GM12878 (cell line): ENCODE data around the gene ATP6V0A1. TPM values are rescaled to one million over a fixed set of nuclear protein-coding genes. Genes with fewer than 3 reads are reported as not detected.

ENCODE experiments used
- ATAC-seq: fragments of 200-7000 bp; cut with Tn5 transposase; 3 replicates; pipeline ENCODE4 v1.9.1; 2020; ENCODE audit warnings: mild to moderate bottlenecking, moderate library complexity
- BruUV-seq: library from RNA; stranded (reverse); fragments of 400-500 nt; replicated peaks from 2 replicates; lab custom pipeline; 2021; lab: Mats Ljungman, UMichigan
- CTCF ChIA-PET: fragments of 300-600 bp; sonication (Branson Sonifier 250); formaldehyde crosslinking; extraction: SDS; loops from one replicate; lab custom pipeline; 2021; ENCODE audit warnings: inconsistent platforms; lab: Yijun Ruan, JAX
- POLR2A ChIA-PET: fragments of 350-600 bp; formaldehyde crosslinking; extraction: SDS; loops from one replicate; lab custom pipeline; 2021; ENCODE audit warnings: inconsistent platforms; lab: Charles Lee
- RAD21 ChIA-PET: fragments of 300-600 bp; sonication (Branson Sonifier 250); formaldehyde crosslinking; loops from one replicate; lab custom pipeline; 2023; ENCODE audit warnings: antibody characterized with exemption; ENCODE audit not compliant: unreplicated experiment; lab: Charles Lee
- SMC1A ChIA-PET: fragments of 300-600 bp; sonication (Branson Sonifier 250); formaldehyde crosslinking; loops from one replicate; lab custom pipeline; 2023; ENCODE audit not compliant: unreplicated experiment, uncharacterized antibody; lab: Charles Lee
- DNase-seq: peaks from one replicate; pipeline ENCODE4 v3.0.0-alpha.2; 2011; ENCODE audit warnings: low read depth, low spot score
- FAIRE-seq: peaks from 3 replicates; lab custom pipeline; 2011; peaks lifted over from hg19 to GRCh38; lab: Jason Lieb, UNC
- H2AFZ ChIP-seq: 2 replicates; pipeline ENCODE4 v1.6.0; 2011; ENCODE audit warnings: low read depth, low read length, control low read depth; ENCODE audit not compliant: control insufficient read depth
- H3K27ac ChIP-seq: 2 replicates; pipeline ENCODE4 v1.5.1; 2011; ENCODE audit warnings: control low read depth; ENCODE audit not compliant: control insufficient read depth, insufficient read depth
- H3K27me3 ChIP-seq, 2 experiments: replicated peaks in 1 of 2; 2 replicates each; pipeline versions ENCODE4 v1.6.0 to v1.6.1; 2011; ENCODE audit warnings: low read length in 1 of 2; ENCODE audit not compliant: control insufficient read depth in 2 of 2, insufficient read depth in 2 of 2
- H3K36me3 ChIP-seq, 2 experiments: 2 replicates each; pipeline ENCODE4 v1.5.1; 2011; ENCODE audit warnings: low read length in 1 of 2; ENCODE audit not compliant: control insufficient read depth in 2 of 2, insufficient read depth in 2 of 2
- H3K4me1 ChIP-seq: 2 replicates; pipeline ENCODE4 v1.6.1; 2011; ENCODE audit warnings: mild to moderate bottlenecking, low read length, moderate library complexity, mixed read lengths; ENCODE audit not compliant: control insufficient read depth, insufficient read depth
- H3K4me2 ChIP-seq: 2 replicates; pipeline ENCODE4 v1.6.0; 2011; ENCODE audit warnings: control low read depth; ENCODE audit not compliant: control insufficient read depth, insufficient read depth
- H3K4me3 ChIP-seq: fragments of 200-600 bp; sonication (generic); 2 replicates; pipeline ENCODE4 v1.5.1; 2016
- H3K79me2 ChIP-seq: 2 replicates; pipeline ENCODE4 v1.6.0; 2011; ENCODE audit warnings: low read length; ENCODE audit not compliant: control insufficient read depth, insufficient read depth
- H3K9ac ChIP-seq: 2 replicates; pipeline ENCODE4 v1.8.0; 2011; ENCODE audit warnings: low read length, control low read depth, mixed read lengths; ENCODE audit not compliant: control insufficient read depth, insufficient read depth
- H3K9me3 ChIP-seq: replicated peaks from 3 replicates; pipeline ENCODE4 v1.5.1; 2011; ENCODE audit warnings: mild to moderate bottlenecking, low read length; ENCODE audit not compliant: control insufficient read depth, insufficient read depth
- H4K20me1 ChIP-seq: 2 replicates; pipeline ENCODE4 v1.6.0; 2011; ENCODE audit not compliant: control insufficient read depth, insufficient read depth
- CBX5 ChIP-seq: sonication (generic); IDR thresholded peaks from 2 replicates; pipeline ENCODE4 v1.6.1; 2016; ENCODE audit warnings: low read depth, moderate library complexity, mild to moderate bottlenecking, inconsistent platforms
- CEBPB ChIP-seq, 2 experiments: fragments of 150-350 bp in 1 of 2; IDR thresholded peaks; 2 replicates each; pipeline ENCODE4 v1.6.1; 2012 to 2014; ENCODE audit warnings: low read depth in 2 of 2, low read length in 2 of 2, borderline replicate concordance in 1 of 2, inconsistent platforms in 1 of 2
- DPF2 ChIP-seq: fragments of 450-650 bp; IDR thresholded peaks from 2 replicates; pipeline ENCODE4 v1.6.1; 2017; ENCODE audit warnings: mild to moderate bottlenecking
- EZH2 ChIP-seq: IDR thresholded peaks from 2 replicates; pipeline ENCODE4 v1.6.1; 2012; ENCODE audit warnings: low read depth, mild to moderate bottlenecking, control low read depth, inconsistent platforms, low read length, borderline replicate concordance; ENCODE audit not compliant: control insufficient read depth
- GATAD2B ChIP-seq: fragments of 450-650 bp; conservative IDR thresholded peaks from 2 replicates; pipeline ENCODE4 v1.6.1; 2017; ENCODE audit warnings: low read depth, mild to moderate bottlenecking, moderate library complexity
- IKZF1 ChIP-seq: fragments of 450-650 bp; conservative IDR thresholded peaks from 2 replicates; pipeline ENCODE4 v1.6.1; 2017; ENCODE audit warnings: antibody characterized with exemption, mild to moderate bottlenecking
- IKZF2 ChIP-seq, 2 experiments: fragments of 450-650 bp; IDR thresholded peaks; 2 replicates each; pipeline ENCODE4 v1.6.1; 2017; ENCODE audit warnings: mild to moderate bottlenecking in 2 of 2, moderate library complexity in 2 of 2
- IRF4 ChIP-seq: IDR thresholded peaks from 2 replicates; pipeline ENCODE4 v1.6.1; 2011; ENCODE audit warnings: low read depth, low read length
- KLF5 ChIP-seq: fragments of 450-650 bp; IDR thresholded peaks from 2 replicates; pipeline ENCODE4 v1.6.1; 2014; ENCODE audit warnings: mild to moderate bottlenecking; ENCODE audit not compliant: partially characterized antibody
- LARP7 ChIP-seq: fragments of 450-650 bp; IDR thresholded peaks from 2 replicates; pipeline ENCODE4 v1.6.1; 2017; ENCODE audit warnings: mild to moderate bottlenecking
- RUNX3 ChIP-seq: IDR thresholded peaks from 2 replicates; pipeline ENCODE4 v1.6.1; 2012; ENCODE audit warnings: low read length, inconsistent platforms
- SRF ChIP-seq, 2 experiments: IDR thresholded peaks; 2 replicates each; pipeline ENCODE4 v1.6.1; 2011; ENCODE audit warnings: low read depth in 2 of 2, low read length in 2 of 2, mild to moderate bottlenecking in 1 of 2, moderate library complexity in 1 of 2
- YY1 ChIP-seq: IDR thresholded peaks from 2 replicates; pipeline ENCODE4 v1.6.1; 2011; ENCODE audit warnings: low read depth, mild to moderate bottlenecking, low read length
- WGBS: methylation state at CpG from one replicate; pipeline ENCODE4 v1.1.6; 2016; ENCODE audit warnings: low lambda C conversion rate; ENCODE audit not compliant: insufficient replicate concordance, insufficient coverage; ENCODE audit errors: missing lambda C conversion rate; 5-methylcytosine and 5-hydroxymethylcytosine counted together
- in situ Hi-C: fragments of 300-500 bp; cut with MboI; formaldehyde crosslinking; loops from 9 replicates; pipeline ENCODE4 v1.14.3; 2018; ENCODE audit warnings: mixed read lengths
- intact Hi-C: fragments of 100-400 bp; cut with micrococcal nuclease; formaldehyde crosslinking; loops from one replicate; pipeline ENCODE4 v1.14.2; 2022; ENCODE audit not compliant: unreplicated experiment
- polyA plus RNA-seq, 11 experiments: library from polyadenylated mRNA; depleted of rRNA in 4 of 11; unstranded in 6 of 11; stranded (reverse) in 5 of 11; fragments of >200 nt; fragmentation: Nextera tagmentation in 4 of 11; fragmentation: Illumina TruSeq in 1 of 11; extraction: Ambion mirVana in 4 of 11; extraction: Trizol in 1 of 11; gene quantifications; 1 replicate in 1 of 11; 2 replicates in 10 of 11; pipeline versions ENCODE4 v1.2.1 to v1.2.3, GENCODE V29; 2011 to 2016; ENCODE audit warnings: inconsistent platforms in 2 of 11, missing spikeins in 2 of 11, low read depth in 1 of 11
- total RNA-seq, 4 experiments: library from RNA; depleted of rRNA in 3 of 4; stranded (reverse); fragments of >200 nt in 3 of 4; fragmentation: Illumina TruSeq in 1 of 4; extraction: Trizol in 1 of 4; gene quantifications; 2 replicates each; pipeline versions ENCODE4 v1.2.1 to v1.2.3, GENCODE V29; 2013 to 2021
- TF ChIP-seq, protein P1 (sequence below): fragments of 450-650 bp; IDR thresholded peaks from 2 replicates; pipeline ENCODE4 v1.6.1; 2014; ENCODE audit warnings: mild to moderate bottlenecking
- TF ChIP-seq, protein P2 (sequence below): IDR thresholded peaks from 2 replicates; pipeline ENCODE4 v1.6.1; 2012; ENCODE audit warnings: mild to moderate bottlenecking, low read depth, low read length
- TF ChIP-seq, protein P3 (sequence below), 3 experiments: IDR thresholded peaks in 2 of 3; conservative IDR thresholded peaks in 1 of 3; 2 replicates each; pipeline ENCODE4 v1.5.1; 2011; ENCODE audit warnings: low read depth in 3 of 3, low read length in 3 of 3, mild to moderate bottlenecking in 3 of 3, control low read depth in 2 of 3, moderate library complexity in 2 of 3, inconsistent platforms in 1 of 3, mixed read lengths in 1 of 3; ENCODE audit not compliant: control insufficient read depth in 2 of 3, insufficient read depth in 1 of 3; ENCODE audit errors: extremely low read depth in 1 of 3

The ATP6V0A1 gene
- total and polyA plus RNA-seq, 10 of the 15 experiments (the other 5 are each of a cell fraction or from before 2014, with no cell fraction given) = 3.0 to 76.6 (median 30.9) TPM

DNA sequence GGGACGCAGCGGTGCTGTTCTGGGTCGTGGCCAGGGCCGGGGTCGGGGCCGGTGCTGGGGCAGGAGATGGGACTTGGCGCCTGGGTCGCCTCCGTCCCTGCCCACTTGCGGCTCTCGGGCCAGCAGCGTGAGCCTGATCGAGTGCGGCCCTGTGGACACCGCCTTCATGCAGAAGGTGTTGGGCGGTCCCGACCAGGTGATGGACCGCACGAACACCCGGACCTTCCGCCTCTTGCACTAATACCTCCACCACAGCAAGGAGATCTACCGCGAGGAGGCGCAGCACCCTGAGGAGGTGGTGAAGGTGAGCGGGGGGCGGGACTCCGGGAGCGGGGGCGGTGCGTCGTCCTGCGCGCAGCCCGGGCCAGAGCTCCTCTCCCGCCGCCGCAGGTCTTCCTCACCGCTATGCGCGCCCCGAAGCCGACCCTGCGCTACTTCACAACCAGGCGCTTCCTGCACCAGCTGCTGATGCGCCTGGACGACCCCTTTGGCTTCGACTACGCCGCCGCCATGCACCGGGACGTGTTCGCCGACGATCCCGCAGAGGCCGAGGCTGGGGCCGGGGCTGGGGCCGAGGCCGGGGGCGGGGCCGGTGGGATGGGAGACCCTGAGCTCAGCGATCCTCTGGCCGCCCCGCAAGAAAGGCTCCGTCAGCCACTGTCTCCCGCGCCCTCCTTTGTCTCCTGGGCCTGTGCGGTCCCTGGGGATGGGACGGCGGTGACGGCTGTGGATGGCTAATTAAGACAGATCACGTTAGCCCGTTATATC, 89.6 kb downstream of the ATP6V0A1 start:
- 41% methylated on average over 60 of the region's 74 CpGs for WGBS
- H4K20me1 ChIP-seq = no peaks in the 10 kb centered on the region
- CTCF ChIA-PET = interaction anchor here (0.6 to 3.0 kb wide), 22 partner anchors 9 to 300 kb away, joined by 3 to 21 read pairs (median 4); partner anchors contain the start of genes MLX, NAGLU, PLEKHH3 and PSMC3IP
- RAD21 ChIA-PET = interaction anchor here (0.6 to 2.0 kb wide), 12 partner anchors 11 to 450 kb away, joined by 3 to 11 read pairs (median 4); partner anchors contain the start of genes BECN1, NAGLU, PLEKHH3 and PSMC3IP
- peak overlapping the region; percentile 58 for H3K4me3 ChIP-seq
- no peaks in the 10 kb centered on the region for H3K9me3 ChIP-seq
- FAIRE-seq (peak; percentile 41), DNase-seq (no peak), ATAC-seq (peak; percentile 96)
- no peak overlapping the region for H3K27ac ChIP-seq
- BruUV-seq = no TSS peak
- in situ Hi-C loops (no loop called here), intact Hi-C loops (loop anchor here (5.0 kb wide), 1 partner anchor 214 kb away; the partner anchor contains the start of gene RAMP2)
- H3K4me2 ChIP-seq = peak overlapping the region; percentile 92
- SMC1A ChIA-PET = interaction anchor here (0.7 to 2.0 kb wide), 9 partner anchors 10 to 276 kb away, joined by 3 to 11 read pairs (median 4); partner anchors contain the start of genes BECN1, MLX and NAGLU
- H3K9ac ChIP-seq = peak overlapping the region; percentile 56
- no peaks in the 10 kb centered on the region for H3K27me3 ChIP-seq
- peaks cover 11% of the 10 kb centered on the region for H3K4me1 ChIP-seq
- no peaks in the 10 kb centered on the region for H3K79me2 ChIP-seq
- H3K36me3 ChIP-seq = no peaks in the 10 kb centered on the region; a peak in 2 of 4 replicates
- POLR2A ChIA-PET = interaction anchor here (1.0 to 1.6 kb wide), 5 partner anchors 12 to 107 kb away, joined by 3 to 11 read pairs (median 4); partner anchors contain the start of genes NAGLU and PSMC3IP
- peak overlapping the region; percentile 75 for H2AFZ ChIP-seq
- TF ChIP-seq EZH2 (no peak), DPF2 (peak; percentile 46; the same call in 1 of the 2 replicates), IKZF2 (IDR thresholded peaks at IDR 0.05) (0 out of 4 replicates have a peak, but pooled peaks of 1 of the 2 experiments have one; percentile 16), CBX5 (no peak), CEBPB (IDR thresholded peaks at IDR 0.05; ENCODE audit: borderline replicate concordance in 1 of 2, low read depth in 2 of 2, low read length in 2 of 2) (no peak), IKZF1 (peak; percentile 42; the same call in 1 of the 2 replicates), RUNX3 (peak; percentile 66), KLF5 (peak; percentile 28), GATAD2B (peak; percentile 62; the same call in 1 of the 2 replicates), LARP7 (peak; percentile 42; the same call in 1 of the 2 replicates), SRF (IDR thresholded peaks at IDR 0.05; ENCODE audit: low read depth in 2 of 2, low read length in 2 of 2) (0 out of 4 replicates have a peak, but pooled peaks of 1 of the 2 experiments have one; percentile 18), IRF4 (no peak), YY1 (0 out of 2 replicates have a peak, but pooled peaks have one; percentile 48)
- TF ChIP-seq, protein P1, sequence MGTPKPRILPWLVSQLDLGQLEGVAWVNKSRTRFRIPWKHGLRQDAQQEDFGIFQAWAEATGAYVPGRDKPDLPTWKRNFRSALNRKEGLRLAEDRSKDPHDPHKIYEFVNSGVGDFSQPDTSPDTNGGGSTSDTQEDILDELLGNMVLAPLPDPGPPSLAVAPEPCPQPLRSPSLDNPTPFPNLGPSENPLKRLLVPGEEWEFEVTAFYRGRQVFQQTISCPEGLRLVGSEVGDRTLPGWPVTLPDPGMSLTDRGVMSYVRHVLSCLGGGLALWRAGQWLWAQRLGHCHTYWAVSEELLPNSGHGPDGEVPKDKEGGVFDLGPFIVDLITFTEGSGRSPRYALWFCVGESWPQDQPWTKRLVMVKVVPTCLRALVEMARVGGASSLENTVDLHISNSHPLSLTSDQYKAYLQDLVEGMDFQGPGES = no peak
- TF ChIP-seq, protein P2, sequence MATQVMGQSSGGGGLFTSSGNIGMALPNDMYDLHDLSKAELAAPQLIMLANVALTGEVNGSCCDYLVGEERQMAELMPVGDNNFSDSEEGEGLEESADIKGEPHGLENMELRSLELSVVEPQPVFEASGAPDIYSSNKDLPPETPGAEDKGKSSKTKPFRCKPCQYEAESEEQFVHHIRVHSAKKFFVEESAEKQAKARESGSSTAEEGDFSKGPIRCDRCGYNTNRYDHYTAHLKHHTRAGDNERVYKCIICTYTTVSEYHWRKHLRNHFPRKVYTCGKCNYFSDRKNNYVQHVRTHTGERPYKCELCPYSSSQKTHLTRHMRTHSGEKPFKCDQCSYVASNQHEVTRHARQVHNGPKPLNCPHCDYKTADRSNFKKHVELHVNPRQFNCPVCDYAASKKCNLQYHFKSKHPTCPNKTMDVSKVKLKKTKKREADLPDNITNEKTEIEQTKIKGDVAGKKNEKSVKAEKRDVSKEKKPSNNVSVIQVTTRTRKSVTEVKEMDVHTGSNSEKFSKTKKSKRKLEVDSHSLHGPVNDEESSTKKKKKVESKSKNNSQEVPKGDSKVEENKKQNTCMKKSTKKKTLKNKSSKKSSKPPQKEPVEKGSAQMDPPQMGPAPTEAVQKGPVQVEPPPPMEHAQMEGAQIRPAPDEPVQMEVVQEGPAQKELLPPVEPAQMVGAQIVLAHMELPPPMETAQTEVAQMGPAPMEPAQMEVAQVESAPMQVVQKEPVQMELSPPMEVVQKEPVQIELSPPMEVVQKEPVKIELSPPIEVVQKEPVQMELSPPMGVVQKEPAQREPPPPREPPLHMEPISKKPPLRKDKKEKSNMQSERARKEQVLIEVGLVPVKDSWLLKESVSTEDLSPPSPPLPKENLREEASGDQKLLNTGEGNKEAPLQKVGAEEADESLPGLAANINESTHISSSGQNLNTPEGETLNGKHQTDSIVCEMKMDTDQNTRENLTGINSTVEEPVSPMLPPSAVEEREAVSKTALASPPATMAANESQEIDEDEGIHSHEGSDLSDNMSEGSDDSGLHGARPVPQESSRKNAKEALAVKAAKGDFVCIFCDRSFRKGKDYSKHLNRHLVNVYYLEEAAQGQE = no peak
- TF ChIP-seq, protein P3, sequence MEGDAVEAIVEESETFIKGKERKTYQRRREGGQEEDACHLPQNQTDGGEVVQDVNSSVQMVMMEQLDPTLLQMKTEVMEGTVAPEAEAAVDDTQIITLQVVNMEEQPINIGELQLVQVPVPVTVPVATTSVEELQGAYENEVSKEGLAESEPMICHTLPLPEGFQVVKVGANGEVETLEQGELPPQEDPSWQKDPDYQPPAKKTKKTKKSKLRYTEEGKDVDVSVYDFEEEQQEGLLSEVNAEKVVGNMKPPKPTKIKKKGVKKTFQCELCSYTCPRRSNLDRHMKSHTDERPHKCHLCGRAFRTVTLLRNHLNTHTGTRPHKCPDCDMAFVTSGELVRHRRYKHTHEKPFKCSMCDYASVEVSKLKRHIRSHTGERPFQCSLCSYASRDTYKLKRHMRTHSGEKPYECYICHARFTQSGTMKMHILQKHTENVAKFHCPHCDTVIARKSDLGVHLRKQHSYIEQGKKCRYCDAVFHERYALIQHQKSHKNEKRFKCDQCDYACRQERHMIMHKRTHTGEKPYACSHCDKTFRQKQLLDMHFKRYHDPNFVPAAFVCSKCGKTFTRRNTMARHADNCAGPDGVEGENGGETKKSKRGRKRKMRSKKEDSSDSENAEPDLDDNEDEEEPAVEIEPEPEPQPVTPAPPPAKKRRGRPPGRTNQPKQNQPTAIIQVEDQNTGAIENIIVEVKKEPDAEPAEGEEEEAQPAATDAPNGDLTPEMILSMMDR (IDR thresholded peaks at IDR 0.05 in 2 of 3, conservative IDR thresholded peaks at IDR 0.05 in 1 of 3; ENCODE audit: control insufficient read depth in 2 of 3, extremely low read depth in 1 of 3, insufficient read depth in 1 of 3, low read depth in 3 of 3, low read length in 3 of 3) = peak; percentile 60 to 71 (median 69); a peak in 5 of 6 replicates
